WI38 (cell line): ENCODE results near the gene TCN2.
A peak's percentile ranks its signal among the peaks of the same experiment; 100 is the strongest.

Experiments used
- H3K4me3 ChIP-seq: 2 replicates; pipeline ENCODE4 v1.5.1; 2011; ENCODE audit warnings: low read depth, mild to moderate bottlenecking, control low read depth, low read length
- CTCF ChIP-seq: IDR thresholded peaks from 2 replicates; pipeline ENCODE4 v1.5.1; 2012; ENCODE audit warnings: low read depth, mild to moderate bottlenecking, control low read depth, low read length

Gene TCN2

DNA sequence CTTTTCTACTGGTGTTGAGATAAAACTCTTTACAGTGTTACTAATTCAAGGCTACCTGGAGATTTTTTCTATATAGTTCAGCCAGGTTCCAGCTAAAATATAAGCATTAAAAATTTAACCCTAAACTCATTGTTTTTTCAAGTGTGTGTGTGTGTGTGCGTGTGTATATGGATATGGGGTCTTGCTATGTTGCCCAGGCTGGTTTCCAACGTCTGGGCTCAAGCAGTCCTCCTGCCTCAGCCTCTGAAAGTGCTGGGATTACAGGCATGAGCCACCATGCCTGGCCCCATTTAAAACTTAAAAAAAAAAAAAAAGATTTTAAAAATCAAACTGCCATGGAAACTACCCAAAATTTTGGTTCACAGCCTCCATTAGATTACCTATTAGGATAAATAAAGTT is 10.8 kb upstream of the TCN2 start:
- no peak for TF ChIP-seq CTCF
- no peak overlapping the region for H3K4me3 ChIP-seq

- no peak for TF ChIP-seq CTCF
- no peak overlapping the region for H3K4me3 ChIP-seq
Measured at GRCh38 chr22:30596886-30597285, 10.1 kb upstream of the TCN2 start.

- H3K4me3 ChIP-seq: no peak overlapping the region
- no peak for TF ChIP-seq CTCF
Measured at GRCh38 chr22:30598986-30599385, 8.0 kb upstream of the TCN2 start.

DNA sequence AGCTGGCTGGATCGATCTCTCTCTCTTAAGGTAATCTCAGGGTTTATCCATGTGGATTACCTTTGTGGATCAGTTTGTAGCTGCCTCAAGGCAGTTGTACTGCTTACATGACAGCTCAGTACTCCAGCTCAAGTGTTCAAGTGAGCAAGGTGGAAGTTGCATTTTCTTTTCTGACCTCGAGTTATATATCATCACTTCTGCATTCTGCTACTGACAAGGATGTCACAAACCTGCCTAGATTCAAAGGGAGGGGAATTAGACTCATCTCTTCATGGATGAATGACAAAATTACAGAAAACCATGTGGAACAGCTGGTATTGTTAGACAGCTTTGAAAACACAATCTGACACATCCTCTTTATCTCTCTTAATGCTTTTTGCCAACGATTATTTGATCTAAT is 6.1 kb upstream of the TCN2 start:
- H3K4me3 ChIP-seq: no peak overlapping the region
- TF ChIP-seq CTCF: no peak

GRCh38 chr22:30601464-30601863 is 5.5 kb upstream of the TCN2 start:
- TF ChIP-seq CTCF: no peak
- no peak overlapping the region for H3K4me3 ChIP-seq

DNA sequence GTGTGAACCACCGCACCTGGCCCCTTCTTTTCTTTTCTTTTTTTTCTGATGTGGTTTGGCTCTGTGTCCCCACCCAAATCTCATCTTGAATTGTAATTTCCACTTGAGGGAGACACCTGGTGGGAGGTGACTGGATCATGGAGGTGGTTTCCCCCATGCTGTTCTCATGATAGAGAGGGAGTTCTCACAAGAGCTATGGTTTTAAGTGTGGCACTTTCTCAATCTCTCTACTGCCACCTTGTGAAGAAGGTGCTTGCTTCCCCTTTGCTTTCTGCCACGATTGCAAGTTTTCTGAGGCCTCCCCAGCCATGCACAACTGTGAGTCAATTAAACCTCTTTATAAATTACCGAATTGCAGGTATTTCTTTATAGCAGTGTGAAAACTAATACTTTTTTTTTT is 4.9 kb upstream of the TCN2 start:
- peak; percentile 25; the same call in 1 of the 2 replicates for TF ChIP-seq CTCF
- no peak overlapping the region for H3K4me3 ChIP-seq

GRCh38 chr22:30603801-30604200 is 3.2 kb upstream of the TCN2 start:
- no peak for TF ChIP-seq CTCF
- no peak overlapping the region for H3K4me3 ChIP-seq
